ENCODE measurements around the gene IKZF1.

IKZF1 gene

GRCh38 chr7:50376056-50376820 is 71.7 kb downstream of the IKZF1 start:
- no peak for DNase-seq (ENCODE audit: low spot score)

DNA sequence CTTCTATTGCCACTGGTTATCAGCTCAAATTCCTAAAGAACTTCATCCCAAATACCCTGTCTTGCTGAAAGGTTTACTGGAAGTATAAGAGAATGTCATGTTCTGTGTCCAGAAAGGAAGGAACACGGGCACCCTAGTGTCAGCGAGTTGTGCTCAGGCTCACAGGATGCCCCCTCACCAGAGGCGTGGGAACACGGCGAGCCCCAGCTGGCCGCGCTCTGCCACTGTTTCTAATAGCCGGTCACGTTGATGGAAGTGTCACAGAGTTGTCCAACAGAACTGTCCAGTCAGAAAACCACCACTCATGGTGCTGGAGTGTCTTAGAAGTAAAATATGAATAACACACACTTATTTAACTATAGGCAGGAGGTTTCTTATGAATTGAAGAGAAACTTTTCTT is 72.8 kb downstream of the IKZF1 start:
- DNase-seq (ENCODE audit: low spot score): no peak

GRCh38 chr7:50379082-50379481 is 74.6 kb downstream of the IKZF1 start:
- DNase-seq (ENCODE audit: low spot score): no peak

DNA sequence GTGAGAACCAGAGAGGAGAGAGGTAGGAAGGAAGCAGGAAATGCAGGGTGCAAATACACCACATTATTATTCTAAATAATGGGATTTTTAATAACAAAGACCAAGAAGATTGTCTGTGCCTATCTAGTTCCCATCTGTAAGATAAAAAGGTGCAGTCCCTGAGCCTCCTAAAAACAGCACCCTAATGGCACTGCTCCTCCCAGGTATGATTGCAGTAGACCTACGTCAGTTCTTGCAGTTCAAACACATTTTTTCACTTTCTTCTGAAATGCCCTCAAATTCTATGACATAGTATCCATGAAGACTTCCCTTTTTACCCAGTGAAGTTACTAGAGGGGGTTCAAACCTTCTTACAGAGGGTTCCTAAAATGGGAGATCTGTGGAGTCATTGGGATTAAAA is 75.0 kb downstream of the IKZF1 start:
- DNase-seq (ENCODE audit: low spot score): no peak

DNA sequence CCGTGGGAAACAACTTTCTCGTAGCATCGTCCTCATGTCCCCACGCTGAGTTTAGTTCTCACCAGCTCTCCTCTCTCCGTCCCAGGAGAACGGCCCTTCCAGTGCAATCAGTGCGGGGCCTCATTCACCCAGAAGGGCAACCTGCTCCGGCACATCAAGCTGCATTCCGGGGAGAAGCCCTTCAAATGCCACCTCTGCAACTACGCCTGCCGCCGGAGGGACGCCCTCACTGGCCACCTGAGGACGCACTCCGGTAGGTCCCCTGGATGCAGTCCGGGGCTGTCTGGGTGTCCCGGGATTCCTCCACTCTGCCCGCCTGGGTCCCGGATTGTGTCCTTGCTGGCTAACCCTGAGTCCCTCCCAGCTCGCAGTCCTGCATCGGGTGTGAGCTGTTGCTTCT is 77.9 kb downstream of the IKZF1 start:
- DNase-seq (ENCODE audit: low spot score): no peak

- DNase-seq (ENCODE audit: low spot score): no peak
These were observed 82.8 kb downstream of the IKZF1 start for GRCh38 chr7:50387351-50387750.

GRCh38 chr7:50389961-50390360 is 85.4 kb downstream of the IKZF1 start:
- no peak for DNase-seq (ENCODE audit: low spot score)

- no peak for DNase-seq (ENCODE audit: low spot score)
These were observed 86.9 kb downstream of the IKZF1 start for GRCh38 chr7:50391386-50391785.

DNA sequence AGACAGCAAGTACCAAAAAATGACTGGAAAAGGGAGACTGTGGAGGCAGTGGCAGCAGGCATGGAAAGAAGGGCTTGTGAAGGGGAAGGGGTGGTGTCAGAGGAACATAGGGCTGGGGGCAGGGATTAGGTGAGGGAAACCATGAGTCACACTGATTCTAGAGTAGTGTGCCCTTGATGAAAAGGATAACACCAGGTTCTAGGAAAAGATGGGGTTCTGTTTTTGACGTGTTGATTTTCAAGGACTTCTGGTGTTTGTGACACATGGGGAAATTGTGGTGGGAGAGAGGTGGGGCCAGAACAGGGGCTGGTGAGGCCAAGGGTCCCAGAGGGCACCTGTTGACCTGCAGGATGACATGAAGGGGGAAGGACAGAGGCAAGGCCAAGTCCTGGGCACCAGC is 88.6 kb downstream of the IKZF1 start:
- DNase-seq (ENCODE audit: low spot score): no peak

DNA sequence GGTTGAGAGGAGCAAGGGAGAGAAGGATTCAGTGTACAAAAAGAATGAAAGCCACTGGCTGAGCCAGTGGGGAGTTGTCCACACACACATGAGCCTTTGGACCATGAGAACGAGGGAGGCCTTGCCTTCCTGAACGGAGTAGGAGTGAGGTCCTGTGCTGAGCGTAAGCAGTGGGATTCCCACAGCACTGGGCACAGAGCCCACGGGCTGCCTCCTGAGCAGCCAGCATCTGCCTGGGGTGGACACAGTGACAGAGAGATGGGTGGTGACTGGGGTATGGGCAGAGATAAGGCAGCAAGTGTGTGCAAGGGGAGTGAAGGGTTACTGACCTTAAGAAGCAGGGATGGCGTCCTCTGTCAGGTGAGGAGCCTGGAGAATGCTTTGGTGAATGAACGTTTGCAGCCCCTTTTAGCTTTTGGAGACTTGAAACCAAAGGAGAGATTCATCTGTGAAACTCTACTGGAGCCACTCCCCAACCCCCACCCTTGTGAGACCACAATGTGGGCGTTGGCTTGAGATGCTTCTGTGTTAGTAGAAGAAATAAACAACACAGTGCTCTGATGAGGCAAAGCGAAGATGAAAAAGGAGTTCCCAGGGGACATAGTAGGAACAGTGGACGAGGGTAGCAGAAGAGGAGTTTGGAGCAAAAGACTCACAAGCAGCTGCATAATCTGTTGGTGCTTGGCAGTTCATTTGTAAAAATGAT is 89.2 kb downstream of the IKZF1 start:
- DNase-seq (ENCODE audit: low spot score): no peak

DNA sequence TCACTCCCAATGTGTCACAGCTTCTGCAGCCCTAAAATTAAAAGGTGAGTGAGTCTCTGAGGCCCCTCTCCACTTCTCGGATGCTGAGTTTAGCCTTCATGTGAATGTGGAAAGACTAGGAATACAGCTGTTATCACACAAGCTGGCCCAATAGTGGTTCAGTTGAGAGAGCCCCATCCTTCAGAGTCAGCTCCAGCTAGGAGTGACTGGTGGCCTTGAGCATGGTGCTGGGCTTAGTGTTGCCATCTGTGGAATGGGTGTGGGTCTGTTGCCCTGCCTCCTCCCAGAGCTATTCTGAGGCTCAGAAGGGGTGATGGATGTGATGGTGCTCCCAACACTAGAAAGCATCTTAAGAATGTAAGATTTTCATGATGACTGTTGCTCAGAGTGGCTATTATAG is 89.8 kb downstream of the IKZF1 start:
- no peak for DNase-seq (ENCODE audit: low spot score)

DNA sequence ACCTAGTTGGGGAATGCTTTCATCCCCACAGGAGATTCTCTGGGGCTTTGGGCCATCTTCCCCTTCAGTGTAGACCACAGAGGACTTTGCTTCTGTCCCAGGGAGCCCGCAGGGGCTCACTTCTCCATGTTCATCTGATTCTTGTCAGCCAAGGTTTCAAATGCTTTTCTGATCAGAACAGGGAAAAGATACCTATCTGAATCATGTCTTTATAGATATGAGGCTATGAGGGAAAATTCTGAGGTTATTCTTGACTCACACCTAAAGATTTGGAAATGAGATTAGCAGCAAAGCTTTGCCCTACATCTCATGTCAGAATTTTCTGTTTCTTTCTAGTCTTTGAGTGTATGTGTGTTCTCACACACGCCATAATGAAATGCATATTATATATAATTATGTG is 92.3 kb downstream of the IKZF1 start:
- DNase-seq (ENCODE audit: low spot score): no peak

GRCh38 chr7:50397320-50397970 is 92.9 kb downstream of the IKZF1 start:
- no peak for DNase-seq (ENCODE audit: low spot score)

GRCh38 chr7:50397971-50398324 is 93.4 kb downstream of the IKZF1 start:
- no peak for DNase-seq (ENCODE audit: low spot score)

GRCh38 chr7:50399206-50399605 is 94.7 kb downstream of the IKZF1 start:
- DNase-seq (ENCODE audit: low spot score): no peak

GRCh38 chr7:50399635-50400034 is 95.1 kb downstream of the IKZF1 start:
- DNase-seq (ENCODE audit: low spot score): no peak

- no peak for DNase-seq (ENCODE audit: low spot score)
These were observed 95.6 kb downstream of the IKZF1 start for GRCh38 chr7:50400114-50400513.

DNA sequence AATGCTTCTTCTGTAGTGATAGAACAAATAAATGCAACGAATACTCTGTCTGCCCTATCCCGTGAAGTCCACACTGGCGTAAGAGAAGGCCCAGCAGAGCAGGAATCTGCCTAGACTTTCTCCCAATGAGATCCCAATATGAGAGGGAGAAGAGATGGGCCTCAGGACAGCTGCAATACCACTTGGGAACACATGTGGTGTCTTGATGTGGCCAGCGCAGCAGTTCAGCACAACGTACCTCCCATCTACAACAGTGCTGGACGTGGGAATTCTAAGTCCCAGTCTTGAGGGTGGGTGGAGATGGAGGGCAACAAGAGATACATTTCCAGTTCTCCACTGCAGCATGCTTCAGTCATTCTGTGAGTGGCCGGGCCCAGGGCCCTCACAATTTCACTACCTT is 99.9 kb downstream of the IKZF1 start:
- no peak for DNase-seq (ENCODE audit: low spot score)

GRCh38 chr7:50405221-50405620 is 100.7 kb downstream of the IKZF1 start:
- no peak for DNase-seq (ENCODE audit: low spot score)

- DNase-seq (ENCODE audit: low spot score): no peak
These were observed 102.4 kb downstream of the IKZF1 start for GRCh38 chr7:50406935-50407334.

DNA sequence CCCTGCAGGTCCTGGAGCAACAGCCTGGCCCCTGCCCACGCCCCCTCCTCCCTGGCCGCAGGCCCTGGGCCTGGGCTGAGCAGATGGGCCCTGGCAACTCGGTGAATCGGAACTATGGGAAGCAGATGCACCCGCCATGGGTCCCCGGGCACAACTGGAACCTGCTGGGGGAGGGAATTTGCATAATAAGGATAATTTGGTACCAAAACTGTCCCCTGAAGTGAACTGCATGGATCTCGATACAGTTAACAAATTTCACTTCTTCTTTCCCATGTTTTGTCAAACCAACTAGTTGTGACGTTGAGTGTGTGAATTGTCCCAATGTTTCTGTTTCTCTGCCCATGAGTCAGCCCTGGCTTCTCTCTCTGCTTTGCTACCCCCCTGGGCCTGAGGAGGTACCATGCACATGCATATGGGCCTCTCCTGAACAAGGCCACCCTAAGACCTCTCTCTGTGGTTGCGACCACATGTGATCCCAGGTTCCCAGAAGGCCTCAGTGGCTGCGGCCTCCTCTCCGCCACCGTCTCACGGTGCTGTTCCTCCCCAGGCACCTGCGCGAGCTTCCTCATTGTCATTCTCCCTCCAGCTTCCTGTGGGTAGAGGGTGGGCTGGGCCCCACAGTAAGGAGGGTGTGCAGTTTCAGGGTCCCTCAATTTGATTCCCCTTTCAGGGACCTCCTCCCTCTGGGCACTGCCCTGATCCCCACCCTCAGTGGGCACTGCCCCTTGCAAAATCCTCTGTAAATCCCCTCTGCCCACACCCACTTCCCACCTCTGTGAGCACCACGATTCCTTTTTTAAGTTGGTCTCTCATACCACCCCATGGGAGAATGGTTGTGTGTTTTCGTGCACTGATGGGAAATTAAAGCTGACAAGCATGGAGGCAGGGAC is 105.6 kb downstream of the IKZF1 start:
- no peak for DNase-seq (ENCODE audit: low spot score)

DNA sequence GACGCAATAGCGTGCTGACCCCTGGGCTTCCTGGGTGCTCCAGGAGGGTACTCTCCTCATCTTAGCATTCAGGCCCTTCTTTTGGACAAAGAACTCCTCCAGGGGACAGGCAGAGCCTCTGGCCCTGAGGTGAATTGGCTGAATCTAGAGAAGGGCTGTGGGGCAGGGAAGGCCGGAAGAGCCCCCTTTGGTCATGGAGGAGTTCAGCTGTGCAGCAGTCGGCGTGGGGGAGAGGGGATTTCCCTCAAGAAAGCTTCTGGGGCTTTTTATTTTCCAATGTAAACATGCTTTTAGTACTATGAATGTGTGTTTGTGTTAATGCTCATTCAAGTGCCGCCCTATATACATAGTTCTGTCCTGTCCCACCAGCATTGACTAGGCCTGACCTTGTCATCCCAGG is 106.8 kb downstream of the IKZF1 start:
- no peak for DNase-seq (ENCODE audit: low spot score)

Measured in hepatic stellate cell (primary cell).